IMR-90 (cell line): ENCODE results near the gene SLC16A9. TPM values are rescaled to one million over a fixed set of nuclear protein-coding genes. Genes with fewer than 3 reads are reported as not detected.

Experiments
- ATAC-seq: fragments of 200-7000 bp; cut with Tn5 transposase; 2 replicates; pipeline ENCODE4 v1.9.1; 2020; ENCODE audit warnings: low read depth, mild to moderate bottlenecking, moderate library complexity
- BruUV-seq: library from RNA; stranded (reverse); fragments of 400-500 nt; replicated peaks from 2 replicates; lab custom pipeline; 2021; lab: Mats Ljungman, UMichigan
- CTCF ChIA-PET: fragments of 300-600 bp; formaldehyde crosslinking; extraction: SDS; loops from one replicate; lab custom pipeline; 2021; ENCODE audit warnings: antibody characterized with exemption; lab: Yijun Ruan, JAX
- POLR2A ChIA-PET: fragments of 300-600 bp; sonication (Branson Sonifier 250); formaldehyde crosslinking; loops from one replicate; lab custom pipeline; 2022; ENCODE audit warnings: antibody characterized with exemption; ENCODE audit not compliant: unreplicated experiment; lab: Charles Lee
- DNase-seq: peaks from one replicate; pipeline ENCODE4 v3.0.0; 2013
- H2AFZ ChIP-seq: replicated peaks from 2 replicates; pipeline ENCODE3; 2013; ENCODE audit warnings: low read length, mild to moderate bottlenecking; ENCODE audit not compliant: poor library complexity
- H2AK5ac ChIP-seq: 2 replicates; pipeline ENCODE4 v1.6.1; 2013; ENCODE audit warnings: low read depth, low read length, inconsistent platforms
- H2AK9ac ChIP-seq: replicated peaks from 2 replicates; pipeline ENCODE3; 2013; ENCODE audit warnings: mild to moderate bottlenecking, low read depth, low read length, moderate library complexity; ENCODE audit not compliant: poor library complexity
- H2BK120ac ChIP-seq: 2 replicates; pipeline ENCODE4 v1.6.1; 2013; ENCODE audit warnings: low read depth, low read length, inconsistent platforms
- H2BK15ac ChIP-seq: 3 replicates; pipeline ENCODE4 v1.6.1; 2013; ENCODE audit warnings: low read depth, low read length, inconsistent platforms
- H2BK20ac ChIP-seq: 2 replicates; pipeline ENCODE4 v1.6.1; 2013; ENCODE audit warnings: low read depth, mild to moderate bottlenecking, inconsistent platforms, low read length, moderate library complexity
- H2BK5ac ChIP-seq: 2 replicates; pipeline ENCODE4 v1.6.1; 2013; ENCODE audit warnings: mild to moderate bottlenecking, low read depth, low read length, inconsistent platforms; ENCODE audit not compliant: poor library complexity, severe bottlenecking
- H3K14ac ChIP-seq: replicated peaks from 2 replicates; pipeline ENCODE4 v1.6.1; 2013; ENCODE audit warnings: low read depth, low read length, inconsistent platforms
- H3K18ac ChIP-seq: 2 replicates; pipeline ENCODE4 v1.6.1; 2013; ENCODE audit warnings: low read depth, low read length, control low read depth
- H3K23ac ChIP-seq: 2 replicates; pipeline ENCODE4 v1.6.1; 2013; ENCODE audit warnings: low read depth, low read length, inconsistent platforms
- H3K27ac ChIP-seq: 2 replicates; pipeline ENCODE4 v1.5.1; 2013; ENCODE audit warnings: mild to moderate bottlenecking, control low read depth, low read length; ENCODE audit not compliant: insufficient read depth
- H3K27me3 ChIP-seq: 2 replicates; pipeline ENCODE4 v1.6.1; 2013; ENCODE audit warnings: low read length; ENCODE audit not compliant: control insufficient read depth, insufficient read depth
- H3K36me3 ChIP-seq: 2 replicates; pipeline ENCODE4 v1.6.1; 2013; ENCODE audit warnings: low read length, mixed read lengths; ENCODE audit not compliant: control insufficient read depth, insufficient read depth
- H3K4ac ChIP-seq: 2 replicates; pipeline ENCODE4 v1.6.1; 2013; ENCODE audit warnings: low read depth, low read length, inconsistent platforms
- H3K4me1 ChIP-seq: 2 replicates; pipeline ENCODE4 v1.6.1; 2013; ENCODE audit warnings: low read length, mixed read lengths; ENCODE audit not compliant: control insufficient read depth, insufficient read depth
- H3K4me2 ChIP-seq: 2 replicates; pipeline ENCODE4 v1.6.1; 2013; ENCODE audit warnings: low read depth, mild to moderate bottlenecking, control low read depth, low read length, moderate library complexity
- H3K4me3 ChIP-seq: 2 replicates; pipeline ENCODE4 v1.5.1; 2013; ENCODE audit warnings: low read depth, mild to moderate bottlenecking, control low read depth, low read length, moderate library complexity; ENCODE audit not compliant: insufficient read depth
- H3K56ac ChIP-seq: 2 replicates; pipeline ENCODE4 v1.6.1; 2013; ENCODE audit warnings: low read length, inconsistent platforms; ENCODE audit not compliant: insufficient read depth; ENCODE audit errors: extremely low read depth
- H3K79me1 ChIP-seq, 2 experiments: 2 replicates each; pipeline ENCODE4 v1.6.1; 2013; ENCODE audit warnings: low read length in 2 of 2, inconsistent platforms in 1 of 2, low read depth in 1 of 2
- H3K9ac ChIP-seq: 2 replicates; pipeline ENCODE4 v1.6.1; 2013; ENCODE audit warnings: low read depth, low read length, control low read depth
- H3K9me1 ChIP-seq: 2 replicates; pipeline ENCODE4 v1.6.1; 2013; ENCODE audit warnings: low read length, inconsistent platforms; ENCODE audit not compliant: insufficient read depth
- H3K9me3 ChIP-seq: 2 replicates; pipeline ENCODE4 v1.6.1; 2013; ENCODE audit warnings: low read length; ENCODE audit not compliant: control insufficient read depth, insufficient read depth
- H4K20me1 ChIP-seq: 2 replicates; pipeline ENCODE4 v1.6.1; 2013; ENCODE audit warnings: low read length, inconsistent platforms; ENCODE audit not compliant: insufficient read depth
- H4K5ac ChIP-seq: 2 replicates; pipeline ENCODE4 v1.6.1; 2013; ENCODE audit warnings: mild to moderate bottlenecking, low read depth, low read length, control low read depth
- H4K8ac ChIP-seq, 2 experiments: 2 replicates each; pipeline ENCODE4 v1.6.1; 2013; ENCODE audit warnings: low read depth in 2 of 2, low read length in 2 of 2, control low read depth in 1 of 2, inconsistent platforms in 1 of 2
- H4K91ac ChIP-seq: 2 replicates; pipeline ENCODE4 v1.6.1; 2013; ENCODE audit warnings: low read depth, low read length, inconsistent platforms; ENCODE audit not compliant: insufficient read depth
- CEBPB ChIP-seq: IDR thresholded peaks from 2 replicates; pipeline ENCODE4 v1.6.1; 2012; ENCODE audit warnings: low read depth, low read length, improper control_type of control experiment
- CHD1 ChIP-seq: IDR thresholded peaks from 2 replicates; pipeline ENCODE4 v1.6.1; 2012; ENCODE audit warnings: low read depth, low read length, improper control_type of control experiment
- MAFK ChIP-seq: IDR thresholded peaks from 2 replicates; pipeline ENCODE4 v1.6.1; 2012; ENCODE audit warnings: low read depth, low read length, improper control_type of control experiment
- MAZ ChIP-seq: IDR thresholded peaks from 2 replicates; pipeline ENCODE4 v1.6.1; 2012; ENCODE audit warnings: low read depth, mild to moderate bottlenecking, low read length, improper control_type of control experiment, moderate library complexity, borderline replicate concordance
- NFE2L2 ChIP-seq: fragments of 150-350 bp; IDR thresholded peaks from 2 replicates; pipeline ENCODE4 v1.6.1; 2016; ENCODE audit warnings: low read depth, mild to moderate bottlenecking, low read length
- SMC3 ChIP-seq: fragments of 150-350 bp; IDR thresholded peaks from 2 replicates; pipeline ENCODE4 v1.6.1; 2016; ENCODE audit warnings: low read depth, mild to moderate bottlenecking, antibody characterized with exemption, low read length, moderate library complexity
- WGBS, 2 experiments: methylation state at CpG; one replicate each; pipeline versions ENCODE4 v1.1.5 to v1.1.7; 2013; ENCODE audit warnings: missing lambda C conversion rate in 2 of 2; ENCODE audit not compliant: insufficient read length in 1 of 2; ENCODE audit errors: extremely low coverage in 2 of 2; 5-methylcytosine and 5-hydroxymethylcytosine counted together
- dilution Hi-C: fragments of 300-500 bp; cut with HindIII; formaldehyde crosslinking; loops from one replicate; pipeline ENCODE4 v1.14.3; 2018; ENCODE audit warnings: low sequenced_read_pairs; ENCODE audit not compliant: unreplicated experiment
- in situ Hi-C: fragments of 300-500 bp; cut with MboI; formaldehyde crosslinking; loops from 3 replicates; pipeline ENCODE4 v1.14.3; 2019; ENCODE audit warnings: low sequenced_read_pairs, inconsistent platforms, mixed read lengths
- intact Hi-C: fragments of 100-400 bp; cut with micrococcal nuclease; formaldehyde crosslinking; loops from 2 replicates; pipeline ENCODE4 v1.10.0; 2022
- polyA plus RNA-seq, 3 experiments: library from polyadenylated mRNA; depleted of rRNA; stranded (reverse); fragments of >200 nt; gene quantifications; 2 replicates each; pipeline ENCODE4 v1.2.3, GENCODE V29; 2012; ENCODE audit warnings: low replicate concordance in 1 of 3
- total RNA-seq: library from RNA; depleted of rRNA; stranded (reverse); fragments of >200 nt; gene quantifications from 2 replicates; pipeline ENCODE4 v1.2.3, GENCODE V29; 2012
- TF ChIP-seq, protein P1 (sequence below): conservative IDR thresholded peaks from 2 replicates; pipeline ENCODE4 v1.5.1; 2012; ENCODE audit warnings: mild to moderate bottlenecking, low read depth, low read length, improper control_type of control experiment
- TF ChIP-seq, protein P2 (sequence below): fragments of 150-350 bp; IDR thresholded peaks from 2 replicates; pipeline ENCODE4 v1.6.1; 2017; ENCODE audit warnings: mild to moderate bottlenecking, antibody characterized with exemption, low read length, low read depth

Gene SLC16A9
- total and polyA plus RNA-seq, 2 of the 4 experiments (the other 2 are of a cell fraction), result 0.18 to 0.26 TPM

DNA sequence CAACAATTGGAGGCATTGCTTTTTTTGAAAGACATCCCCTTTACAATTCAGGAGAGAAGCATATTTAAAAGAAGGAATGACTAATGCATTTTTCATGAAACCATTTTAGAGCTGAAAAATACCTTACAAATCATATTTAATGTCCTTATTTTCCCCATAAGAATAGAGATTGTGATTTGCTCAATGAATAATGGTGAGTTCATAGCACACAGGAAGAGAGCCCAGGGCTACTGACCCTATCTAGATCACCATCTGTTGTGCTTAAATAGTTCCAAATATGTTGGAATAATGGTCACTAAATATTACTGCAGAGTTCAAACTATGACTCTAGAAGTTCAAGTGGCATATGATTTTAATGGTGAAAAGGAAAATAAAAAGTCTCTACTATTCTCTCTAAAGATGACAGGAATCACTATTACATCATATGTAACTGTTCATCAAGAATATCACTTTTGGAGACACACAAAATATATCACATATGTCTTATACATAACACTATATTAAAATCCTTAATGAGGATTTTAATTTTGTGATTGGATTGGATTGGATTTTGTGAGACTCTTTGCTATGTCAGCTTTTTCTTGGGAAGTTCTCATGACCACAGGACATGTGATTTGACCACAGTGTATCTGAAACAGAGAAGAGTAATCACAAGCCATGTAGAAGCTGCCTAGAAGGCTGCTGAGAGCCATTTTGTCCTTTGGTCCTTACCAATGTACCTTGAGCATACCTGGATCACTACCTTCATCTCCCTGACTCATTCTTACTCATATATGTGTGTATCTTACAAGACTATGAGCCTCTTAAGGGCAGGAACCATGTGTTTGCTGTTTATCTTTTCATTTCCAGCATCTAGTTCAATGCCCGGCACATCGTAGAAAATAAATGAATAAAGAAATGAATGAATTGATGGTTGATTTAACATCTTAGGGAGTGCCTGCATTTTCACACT lies 26.4 kb downstream of the SLC16A9 start:
- Histone ChIP-seq H3K9me1 (no peaks in the 10 kb centered on the region), H2AK5ac (no peak overlapping the region), H3K4ac (no peak overlapping the region), H3K9me3 (no peaks in the 10 kb centered on the region), H2AFZ (no peak overlapping the region), H2BK120ac (no peak overlapping the region), H2AK9ac (no peak overlapping the region), H3K4me1 (no peaks in the 10 kb centered on the region), H2BK5ac (no peak overlapping the region), H3K18ac (no peak overlapping the region), H3K79me1 (no peaks in the 10 kb centered on the region), H2BK20ac (no peak overlapping the region), H2BK15ac (no peak overlapping the region), H3K9ac (no peak overlapping the region), H4K8ac (no peak overlapping the region), H3K4me2 (no peak overlapping the region), H3K27me3 (no peaks in the 10 kb centered on the region; the same call in 1 of the 2 replicates), H3K23ac (no peak overlapping the region), H3K56ac (no peak overlapping the region), H4K91ac (no peak overlapping the region), H4K5ac (no peak overlapping the region), H3K36me3 (no peaks in the 10 kb centered on the region), H4K20me1 (no peaks in the 10 kb centered on the region), H3K27ac (no peak overlapping the region), H3K4me3 (no peak overlapping the region), H3K14ac (no peak overlapping the region)
- DNase-seq (no peak), ATAC-seq (no peak)
- in situ Hi-C loops (no loop called here), intact Hi-C loops (no loop called here), dilution Hi-C loops (no loop called here)
- no TSS peak for BruUV-seq
- no CpG with 5 or more reads among the region's 2 CpGs for WGBS, 2 experiments
- no peak for TF ChIP-seq NFE2L2
- no peak for TF ChIP-seq MAZ
- TF ChIP-seq SMC3, result no peak
- TF ChIP-seq MAFK, result peak; percentile 55; the same call in 1 of the 2 replicates
- TF ChIP-seq, protein P1, sequence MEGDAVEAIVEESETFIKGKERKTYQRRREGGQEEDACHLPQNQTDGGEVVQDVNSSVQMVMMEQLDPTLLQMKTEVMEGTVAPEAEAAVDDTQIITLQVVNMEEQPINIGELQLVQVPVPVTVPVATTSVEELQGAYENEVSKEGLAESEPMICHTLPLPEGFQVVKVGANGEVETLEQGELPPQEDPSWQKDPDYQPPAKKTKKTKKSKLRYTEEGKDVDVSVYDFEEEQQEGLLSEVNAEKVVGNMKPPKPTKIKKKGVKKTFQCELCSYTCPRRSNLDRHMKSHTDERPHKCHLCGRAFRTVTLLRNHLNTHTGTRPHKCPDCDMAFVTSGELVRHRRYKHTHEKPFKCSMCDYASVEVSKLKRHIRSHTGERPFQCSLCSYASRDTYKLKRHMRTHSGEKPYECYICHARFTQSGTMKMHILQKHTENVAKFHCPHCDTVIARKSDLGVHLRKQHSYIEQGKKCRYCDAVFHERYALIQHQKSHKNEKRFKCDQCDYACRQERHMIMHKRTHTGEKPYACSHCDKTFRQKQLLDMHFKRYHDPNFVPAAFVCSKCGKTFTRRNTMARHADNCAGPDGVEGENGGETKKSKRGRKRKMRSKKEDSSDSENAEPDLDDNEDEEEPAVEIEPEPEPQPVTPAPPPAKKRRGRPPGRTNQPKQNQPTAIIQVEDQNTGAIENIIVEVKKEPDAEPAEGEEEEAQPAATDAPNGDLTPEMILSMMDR, result no peak
- TF ChIP-seq CEBPB, result no peak
- TF ChIP-seq, protein P2, sequence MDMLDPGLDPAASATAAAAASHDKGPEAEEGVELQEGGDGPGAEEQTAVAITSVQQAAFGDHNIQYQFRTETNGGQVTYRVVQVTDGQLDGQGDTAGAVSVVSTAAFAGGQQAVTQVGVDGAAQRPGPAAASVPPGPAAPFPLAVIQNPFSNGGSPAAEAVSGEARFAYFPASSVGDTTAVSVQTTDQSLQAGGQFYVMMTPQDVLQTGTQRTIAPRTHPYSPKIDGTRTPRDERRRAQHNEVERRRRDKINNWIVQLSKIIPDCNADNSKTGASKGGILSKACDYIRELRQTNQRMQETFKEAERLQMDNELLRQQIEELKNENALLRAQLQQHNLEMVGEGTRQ, result no peak
- no peak for TF ChIP-seq CHD1
- ChIA-PET POLR2A (no interaction called here), CTCF (interaction anchor here (0.7 kb wide), 1 partner anchor 359 kb away, joined by 3 read pairs; no protein-coding TSS in a partner anchor)
